OCI-LY7 (cell line): ENCODE data around the gene CHST8. TPM values are rescaled to one million over a fixed set of nuclear protein-coding genes. Genes with fewer than 3 reads are reported as not detected.

Source experiments
- BruUV-seq: library from RNA; stranded (reverse); fragments of 400-500 nt; replicated peaks from 2 replicates; lab custom pipeline; 2021; lab: Mats Ljungman, UMichigan
- CTCF ChIA-PET: fragments of 300-600 bp; sonication (Branson Sonifier 250); formaldehyde crosslinking; loops from one replicate; lab custom pipeline; 2022; ENCODE audit warnings: antibody characterized with exemption; ENCODE audit not compliant: unreplicated experiment; lab: Charles Lee
- POLR2A ChIA-PET: fragments of 300-600 bp; sonication (Branson Sonifier 250); formaldehyde crosslinking; loops from one replicate; lab custom pipeline; 2022; ENCODE audit warnings: antibody characterized with exemption; lab: Charles Lee
- DNase-seq: peaks from one replicate; pipeline ENCODE4 v3.0.0-alpha.2; 2015; ENCODE audit warnings: low spot score
- H2AFZ ChIP-seq: fragments of 200-600 bp; sonication (generic), shearing (Covaris generic); 2 replicates; pipeline ENCODE4 v1.6.1; 2014; ENCODE audit warnings: mild to moderate bottlenecking, antibody characterized with exemption, low read length, moderate library complexity
- H3K27ac ChIP-seq: fragments of 200-600 bp; sonication (generic); 2 replicates; pipeline ENCODE4 v1.5.1; 2014; ENCODE audit warnings: mixed run types, low read depth, mild to moderate bottlenecking, moderate library complexity, low read length, inconsistent platforms; ENCODE audit not compliant: poor library complexity, severe bottlenecking
- H3K36me3 ChIP-seq: fragments of 200-600 bp; sonication (generic); 2 replicates; pipeline ENCODE4 v1.6.1; 2014; ENCODE audit warnings: mild to moderate bottlenecking, antibody characterized with exemption, low read length, moderate library complexity, mixed read lengths; ENCODE audit not compliant: insufficient read depth
- H3K4me1 ChIP-seq: fragments of 200-600 bp; sonication (generic); 2 replicates; pipeline ENCODE4 v1.5.1; 2014; ENCODE audit warnings: mild to moderate bottlenecking, low read length; ENCODE audit not compliant: insufficient read depth, poor library complexity, severe bottlenecking
- H3K4me2 ChIP-seq: fragments of 200-600 bp; sonication (generic); 2 replicates; pipeline ENCODE4 v1.6.1; 2014; ENCODE audit warnings: mild to moderate bottlenecking, low read length
- H3K4me3 ChIP-seq: fragments of 200-600 bp; sonication (generic); 2 replicates; pipeline ENCODE4 v1.5.1; 2014; ENCODE audit warnings: mild to moderate bottlenecking, low read depth, low read length; ENCODE audit not compliant: poor library complexity, severe bottlenecking
- H3K79me2 ChIP-seq: fragments of 200-600 bp; sonication (generic); 2 replicates; pipeline ENCODE4 v1.6.1; 2016; ENCODE audit warnings: low read depth, mild to moderate bottlenecking, low read length, moderate library complexity, mixed read lengths; ENCODE audit not compliant: insufficient read depth
- H3K9me2 ChIP-seq: fragments of 200-600 bp; sonication (generic); 2 replicates; pipeline ENCODE4 v1.6.1; 2016; ENCODE audit warnings: mild to moderate bottlenecking, low read length, mixed read lengths; ENCODE audit not compliant: insufficient read depth
- H3K9me3 ChIP-seq: fragments of 200-600 bp; sonication (generic); 2 replicates; pipeline ENCODE4 v1.6.1; 2014; ENCODE audit warnings: mild to moderate bottlenecking, mixed run types, low read length, mixed read lengths
- H4K20me1 ChIP-seq: fragments of 200-600 bp; sonication (generic); 2 replicates; pipeline ENCODE4 v1.6.1; 2014; ENCODE audit warnings: mild to moderate bottlenecking, antibody characterized with exemption, low read length, moderate library complexity, mixed read lengths; ENCODE audit not compliant: insufficient read depth
- CTCF ChIP-seq: fragments of 200-600 bp; sonication (generic); conservative IDR thresholded peaks from 2 replicates; pipeline ENCODE4 v1.5.1; 2014; ENCODE audit warnings: mild to moderate bottlenecking, antibody characterized with exemption, low read length, moderate library complexity, mixed read lengths
- EZH2phosphoT487 ChIP-seq: fragments of 200-600 bp; sonication (generic); IDR thresholded peaks from 2 replicates; pipeline ENCODE4 v1.6.1; 2018; ENCODE audit warnings: low read depth, borderline replicate concordance, mild to moderate bottlenecking, mixed run types, antibody characterized with exemption, low read length, moderate library complexity, mixed read lengths
- intact Hi-C: fragments of 100-400 bp; cut with micrococcal nuclease; formaldehyde crosslinking; loops from one replicate; pipeline ENCODE4 v1.10.0; 2022; ENCODE audit not compliant: unreplicated experiment
- total RNA-seq, 2 experiments: library from RNA; depleted of rRNA in 1 of 2; stranded (reverse); fragments of >200 nt in 1 of 2; shearing (Covaris generic) in 1 of 2; gene quantifications; 2 replicates each; pipeline ENCODE4 v1.2.3, GENCODE V29; 2014 to 2022

The CHST8 gene
- total RNA-seq, 2 experiments from 2014 or later, result not detected

DNA sequence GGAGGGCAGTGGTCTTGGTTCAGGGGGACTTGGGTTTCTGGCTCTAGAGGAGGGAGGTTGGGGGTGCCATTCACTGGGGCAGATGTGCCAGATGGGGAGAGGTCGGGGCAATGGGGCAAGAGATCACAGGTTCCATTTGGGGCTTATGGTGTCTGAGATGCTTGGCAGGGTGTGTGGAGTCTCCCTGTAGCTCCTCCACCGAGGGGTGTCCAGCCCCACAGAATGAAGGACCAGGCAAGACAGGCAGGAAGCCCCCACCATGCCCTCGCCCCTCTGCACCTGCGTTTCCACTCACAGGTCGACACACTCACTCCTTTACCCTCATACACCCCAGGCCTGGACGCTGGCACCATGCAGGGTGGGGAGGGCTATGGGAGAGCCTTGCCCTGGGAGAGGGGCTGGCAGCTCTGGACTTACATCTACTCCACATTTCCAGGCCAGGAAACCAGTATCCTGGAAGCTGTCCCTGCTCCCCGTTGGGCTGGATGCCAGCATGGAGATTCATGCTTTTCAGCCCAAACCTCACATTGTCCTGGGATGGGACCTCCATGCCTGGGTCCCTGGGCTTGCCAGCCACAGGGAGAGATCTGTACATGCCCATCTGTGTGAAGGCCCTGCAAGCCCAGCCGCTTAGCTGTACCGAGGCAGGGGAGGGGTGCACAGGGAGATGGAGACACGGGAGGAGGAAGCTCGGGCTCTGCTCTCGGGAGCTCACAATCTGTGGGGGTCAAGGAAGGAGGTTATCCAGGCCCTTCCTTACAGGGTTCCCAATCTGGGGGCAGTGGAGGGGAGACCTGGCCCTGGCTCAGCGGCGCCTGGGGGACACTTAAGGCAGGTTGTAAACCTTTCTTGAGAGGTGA is 77.1 kb downstream of the CHST8 start:
- no peak for TF ChIP-seq EZH2phosphoT487
- no peak for TF ChIP-seq CTCF
- Histone ChIP-seq H3K27ac (no peak overlapping the region), H3K4me1 (no peaks in the 10 kb centered on the region), H2AFZ (no peak overlapping the region), H4K20me1 (no peaks in the 10 kb centered on the region), H3K4me2 (no peak overlapping the region), H3K9me3 (no peaks in the 10 kb centered on the region), H3K79me2 (no peaks in the 10 kb centered on the region), H3K36me3 (no peaks in the 10 kb centered on the region), H3K9me2 (no peaks in the 10 kb centered on the region), H3K4me3 (no peak overlapping the region)
- no TSS peak for BruUV-seq
- CTCF ChIA-PET, result no interaction called here
- POLR2A ChIA-PET, result no interaction called here
- DNase-seq, result no peak
- intact Hi-C loops, result loop anchor here (5.0 kb wide), 1 partner anchor 68 kb away; no protein-coding TSS in a partner anchor

DNA sequence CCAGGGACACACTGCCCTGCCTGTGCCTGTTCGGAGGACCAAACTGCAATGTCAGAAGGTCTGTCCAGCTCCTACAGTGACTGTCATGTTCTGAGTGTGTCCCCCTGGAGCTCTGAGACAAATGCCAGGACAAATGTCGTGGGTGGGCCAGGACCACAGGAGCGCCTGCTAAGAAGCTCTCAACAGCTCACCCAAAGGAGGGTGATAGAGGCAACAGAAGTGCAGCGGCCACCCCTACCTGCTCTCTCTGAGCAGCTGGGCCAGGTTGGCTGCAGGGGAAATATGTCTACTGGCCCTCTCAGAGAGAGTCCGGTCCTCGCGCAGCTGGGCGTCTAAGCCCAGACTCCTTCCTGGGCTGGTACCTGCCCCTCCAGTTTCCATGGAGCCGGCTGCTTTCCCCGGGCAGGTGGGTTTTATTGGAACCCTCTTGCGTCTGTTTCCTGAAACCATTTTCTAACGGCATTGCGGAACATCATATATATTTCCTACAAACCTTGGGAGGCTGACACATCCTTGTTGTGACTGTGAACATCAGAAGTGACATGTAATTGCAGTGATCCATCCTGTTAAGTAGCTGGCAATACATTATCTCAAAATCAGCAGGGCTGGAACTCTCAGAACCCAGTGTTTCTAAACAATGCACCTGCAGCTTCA is 78.1 kb downstream of the CHST8 start:
- Histone ChIP-seq H3K4me3 (no peak overlapping the region), H3K4me1 (no peaks in the 10 kb centered on the region), H2AFZ (no peak overlapping the region), H3K4me2 (no peak overlapping the region), H3K79me2 (no peaks in the 10 kb centered on the region), H3K36me3 (no peaks in the 10 kb centered on the region), H3K9me2 (no peaks in the 10 kb centered on the region), H3K27ac (no peak overlapping the region), H4K20me1 (no peaks in the 10 kb centered on the region), H3K9me3 (no peaks in the 10 kb centered on the region)
- ChIA-PET CTCF (no interaction called here), POLR2A (no interaction called here)
- BruUV-seq, result no TSS peak
- TF ChIP-seq CTCF, result no peak
- TF ChIP-seq EZH2phosphoT487, result no peak
- intact Hi-C loops, result loop anchor here (5.0 kb wide), 1 partner anchor 67 kb away; no protein-coding TSS in a partner anchor
- DNase-seq, result no peak
